ENCODE measurements around the gene SYCP2.

The SYCP2 gene

DNA sequence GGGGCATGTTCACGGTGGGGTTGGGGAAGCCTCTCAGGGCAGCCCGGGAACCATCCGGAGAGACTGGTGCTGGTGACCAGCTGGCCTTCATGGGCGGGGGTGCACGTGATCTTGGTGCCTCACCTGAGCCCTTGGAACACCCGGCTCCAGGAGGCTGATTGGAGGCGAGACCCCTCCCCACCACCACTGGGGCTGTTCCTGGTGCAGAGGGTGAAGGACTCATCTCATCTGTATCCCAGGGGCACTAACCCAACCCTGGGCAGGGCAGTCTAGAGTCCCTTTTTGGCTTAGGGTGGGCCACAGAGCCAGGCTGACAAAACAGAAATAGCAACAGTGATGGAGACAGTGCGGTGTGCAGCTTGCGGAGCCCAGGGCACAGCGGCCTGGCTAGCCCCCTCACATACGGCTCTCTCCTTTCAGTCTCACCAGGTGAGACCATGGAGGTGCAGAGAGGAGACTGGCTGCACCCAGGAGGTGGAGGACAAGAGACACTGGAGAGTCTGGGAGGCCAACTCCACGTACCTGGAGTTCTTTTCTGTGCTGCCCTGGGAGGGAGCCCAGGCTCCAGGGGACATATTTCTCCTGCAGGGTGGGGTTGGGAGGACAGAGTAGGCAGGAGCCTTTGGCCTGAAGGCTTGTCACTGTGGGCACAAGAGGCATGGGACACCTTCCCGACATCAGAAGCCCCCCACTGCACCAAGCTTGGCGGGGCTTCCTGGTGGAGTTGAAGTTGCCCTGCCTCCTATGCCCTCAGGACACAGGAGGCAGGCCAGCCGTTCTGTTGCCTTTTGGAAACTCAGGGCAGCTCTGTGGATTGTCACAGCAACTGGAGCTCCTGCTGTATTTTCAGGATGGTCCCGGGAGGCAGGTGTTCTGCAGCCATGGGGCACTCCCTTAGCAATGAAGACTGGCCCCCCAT is 106.0 kb downstream of the SYCP2 start:
- no peak overlapping the region for H3K4me3 ChIP-seq (ENCODE audit: low read depth, low read length)
- no peak for DNase-seq (ENCODE audit: low read depth)

DNA sequence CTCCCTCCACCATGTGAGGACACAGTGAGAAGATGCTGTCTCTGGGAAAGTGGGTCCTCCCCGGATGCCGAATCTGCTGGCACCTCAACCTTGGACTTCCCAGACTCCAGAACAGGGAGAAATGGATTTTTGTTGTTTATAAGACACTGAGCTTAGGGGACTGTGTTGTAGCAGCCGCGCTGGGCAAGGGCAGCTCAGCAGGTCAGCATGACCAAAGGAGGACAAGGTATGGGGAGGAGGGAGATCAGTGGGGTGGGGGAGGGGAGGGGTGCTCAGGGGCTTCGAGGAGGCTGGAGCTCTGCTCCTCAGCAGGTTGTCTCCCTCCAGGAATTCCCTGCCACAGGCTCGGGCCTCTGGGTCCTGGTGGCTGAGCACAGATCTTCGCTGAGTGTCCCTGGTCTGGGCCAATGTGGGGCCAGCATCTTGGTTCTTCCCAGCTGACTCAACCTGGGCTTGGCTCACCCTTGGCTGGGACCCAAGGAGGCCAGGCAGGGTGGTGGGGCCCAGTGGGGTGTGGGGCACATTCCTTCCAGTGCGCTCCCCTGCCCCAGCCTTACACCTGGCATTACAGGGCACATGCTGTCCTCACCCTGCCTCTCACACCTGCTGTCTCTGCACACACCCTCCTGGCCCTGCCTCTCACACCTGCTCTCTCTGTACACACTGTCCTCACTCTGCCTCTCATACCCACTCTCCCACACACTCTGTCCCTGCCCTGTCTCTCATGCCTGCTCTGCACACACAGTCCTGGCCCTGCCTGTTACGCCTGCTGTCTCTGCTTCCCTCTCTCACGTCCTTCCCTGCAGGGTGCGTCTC is 107.3 kb downstream of the SYCP2 start:
- no peak overlapping the region for H3K4me3 ChIP-seq (ENCODE audit: low read depth, low read length)
- DNase-seq (ENCODE audit: low read depth), result peak; percentile 25

- H3K4me3 ChIP-seq (ENCODE audit: low read depth, low read length), result no peak overlapping the region
- no peak for DNase-seq (ENCODE audit: low read depth)
Observed at GRCh38 chr20:59825563-59825920, 107.9 kb downstream of the SYCP2 start.

DNA sequence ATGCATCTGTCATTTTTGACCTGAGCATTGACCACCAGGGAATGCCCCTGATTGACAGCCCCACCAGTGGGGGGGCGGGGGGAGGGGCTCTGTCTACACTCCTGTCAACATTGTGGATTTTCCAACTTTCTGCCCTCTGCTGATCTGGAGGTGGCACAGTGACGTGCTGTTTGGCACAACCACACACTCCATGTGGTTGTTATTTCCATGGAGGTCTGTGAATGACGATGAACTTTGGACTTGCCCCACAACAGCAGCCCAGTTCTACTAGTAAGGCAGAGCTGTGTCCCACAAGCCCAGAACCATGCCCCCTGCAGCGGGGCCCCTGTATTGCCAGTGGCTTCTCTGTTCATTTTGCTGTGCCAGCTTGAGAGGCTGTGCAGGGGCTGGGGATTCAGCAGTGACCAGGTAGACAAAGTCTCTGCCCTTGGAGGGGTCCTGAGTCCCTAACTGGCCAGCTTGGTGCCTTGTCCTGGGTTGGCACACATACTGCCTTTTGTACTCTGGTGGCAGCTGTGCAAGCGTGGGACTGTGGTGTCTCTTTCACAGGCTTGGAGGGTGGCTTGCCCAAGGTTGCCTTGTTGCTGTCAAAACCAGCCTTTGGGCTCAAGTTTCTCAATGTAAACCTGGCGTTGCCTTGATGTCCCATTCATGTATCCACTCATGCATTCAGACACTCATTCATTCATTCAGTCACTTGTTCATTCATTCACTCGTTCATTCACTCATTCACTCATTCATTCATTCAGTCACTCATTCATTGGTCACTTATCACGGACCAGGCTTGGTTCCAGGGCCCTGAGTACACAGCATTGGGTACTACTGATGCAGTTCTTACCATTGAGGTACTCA is 108.5 kb downstream of the SYCP2 start:
- no peak overlapping the region for H3K4me3 ChIP-seq (ENCODE audit: low read depth, low read length)
- DNase-seq (ENCODE audit: low read depth), result no peak

DNA sequence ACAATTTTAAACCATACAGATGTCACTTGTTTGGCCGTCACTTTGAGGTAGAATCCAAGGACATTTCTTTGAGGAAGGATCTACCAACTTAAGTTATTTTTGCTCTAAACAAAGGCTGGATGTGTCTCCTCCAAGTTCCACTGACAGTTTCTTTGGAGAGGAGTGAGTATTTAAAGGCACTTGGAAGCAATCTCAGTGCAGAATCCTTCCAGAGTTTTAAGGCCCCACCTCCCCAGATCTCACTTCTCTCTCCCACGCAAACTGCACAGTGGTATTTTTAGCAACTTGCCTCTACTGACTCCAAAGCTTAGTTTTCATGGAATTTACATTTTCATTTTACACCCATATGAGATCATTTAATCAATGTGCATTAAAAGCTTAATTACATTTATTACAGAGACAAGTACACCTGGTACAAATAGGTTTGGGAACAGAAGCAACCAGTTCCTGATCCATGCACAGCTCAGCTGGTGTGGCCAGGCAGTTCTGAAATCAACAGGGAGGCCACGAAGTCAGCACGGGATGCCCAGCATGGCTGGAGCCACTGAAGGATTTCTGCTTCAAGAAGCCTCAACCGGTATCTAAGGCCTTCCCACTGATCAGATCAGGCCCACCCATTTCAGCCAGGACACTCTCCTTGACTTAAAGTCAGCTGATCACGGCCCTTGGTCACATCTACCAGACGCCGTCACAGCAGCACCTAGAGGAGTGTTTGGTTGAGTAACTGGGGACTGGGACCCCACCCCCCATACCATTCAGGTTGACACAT is 109.8 kb downstream of the SYCP2 start:
- no peak for DNase-seq (ENCODE audit: low read depth)
- H3K4me3 ChIP-seq (ENCODE audit: low read depth, low read length), result no peak overlapping the region

DNA sequence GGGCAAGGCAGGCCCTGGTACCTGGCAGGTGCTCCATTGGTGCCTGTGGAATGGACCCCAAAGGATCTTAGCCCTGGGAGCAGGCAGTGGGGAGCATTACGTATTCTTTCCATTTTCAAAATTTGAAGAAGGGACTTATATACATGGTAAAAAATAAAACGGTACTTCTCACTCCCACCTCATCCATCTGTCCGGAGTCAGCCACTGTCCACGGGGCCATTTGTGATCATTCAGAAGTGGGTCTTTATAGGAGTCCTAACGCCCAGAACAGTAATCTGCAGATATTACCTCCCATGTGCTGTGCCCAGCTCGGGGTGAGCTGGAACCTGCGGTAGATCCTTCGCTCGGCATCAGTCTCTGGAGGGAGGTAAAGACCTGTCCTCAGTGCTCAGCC is 110.4 kb downstream of the SYCP2 start:
- DNase-seq (ENCODE audit: low read depth), result no peak
- no peak overlapping the region for H3K4me3 ChIP-seq (ENCODE audit: low read depth, low read length)

- DNase-seq (ENCODE audit: low read depth), result no peak
- no peak overlapping the region for H3K4me3 ChIP-seq (ENCODE audit: low read depth, low read length)
Observed at GRCh38 chr20:59822291-59823029, 111.0 kb downstream of the SYCP2 start.

- DNase-seq (ENCODE audit: low read depth), result no peak
- H3K4me3 ChIP-seq (ENCODE audit: low read depth, low read length), result no peak overlapping the region
Observed at GRCh38 chr20:59821788-59822187, 111.6 kb downstream of the SYCP2 start.

DNA sequence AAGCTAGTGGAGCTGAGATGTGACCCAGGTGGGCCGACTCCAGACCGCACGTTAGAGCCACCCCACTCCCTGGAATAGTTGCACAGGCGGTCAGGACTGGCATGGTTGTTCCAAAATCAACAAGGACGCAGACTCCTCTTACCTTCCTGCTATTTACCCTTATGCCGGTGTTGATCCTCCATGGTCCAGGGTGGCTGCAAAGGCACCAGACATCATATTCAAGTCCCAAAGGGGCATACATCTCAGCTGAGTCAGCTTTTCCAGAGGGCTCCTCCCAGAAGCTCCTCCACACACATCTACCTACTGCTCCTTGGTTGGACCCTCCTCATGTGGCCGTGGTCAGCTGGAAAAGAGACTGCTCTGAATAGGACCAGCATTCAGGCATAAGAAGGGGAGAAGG is 112.2 kb downstream of the SYCP2 start:
- no peak overlapping the region for H3K4me3 ChIP-seq (ENCODE audit: low read depth, low read length)
- DNase-seq (ENCODE audit: low read depth), result no peak

DNA sequence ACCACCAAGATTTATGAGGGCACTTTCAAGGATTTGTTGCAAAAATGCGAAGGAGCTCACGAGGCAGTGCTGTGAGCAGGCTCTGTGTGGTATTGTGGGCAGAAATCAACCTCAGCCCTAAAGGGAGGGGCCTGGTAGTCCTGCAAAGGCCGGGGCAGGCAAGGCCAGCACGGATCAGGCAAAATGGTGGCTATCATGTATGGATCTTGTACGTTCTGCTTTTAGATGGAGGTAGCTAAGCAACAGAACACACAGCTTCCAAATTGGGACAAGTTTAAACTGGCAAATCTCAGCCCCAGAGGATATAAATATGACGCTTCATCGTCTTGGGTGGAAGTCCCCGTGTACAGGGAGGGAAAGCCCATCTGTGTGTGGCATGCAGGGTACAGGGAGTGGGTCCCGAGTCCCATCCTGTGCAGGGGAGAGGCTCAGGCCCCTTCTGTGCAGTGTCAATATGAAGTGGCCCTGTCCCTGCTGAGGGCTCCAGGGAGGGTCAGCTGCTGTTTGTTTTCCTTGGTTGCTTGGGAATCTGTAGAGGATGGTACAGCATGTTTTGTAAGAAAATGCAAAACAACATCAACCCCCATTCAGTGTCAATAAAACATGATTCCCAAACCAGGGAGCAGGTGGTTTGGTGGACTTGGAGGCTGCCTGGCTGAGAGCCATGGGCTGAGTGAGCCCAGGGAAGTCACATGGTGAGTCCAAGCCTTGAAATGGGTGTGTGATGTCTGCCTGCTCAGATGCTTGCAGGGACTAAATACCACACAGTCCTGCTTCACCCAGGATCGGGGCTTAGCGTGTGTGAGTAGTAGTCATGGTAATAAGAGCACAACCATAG is 113.0 kb downstream of the SYCP2 start:
- DNase-seq (ENCODE audit: low read depth), result peak; percentile 14
- H3K4me3 ChIP-seq (ENCODE audit: low read depth, low read length), result no peak overlapping the region

- H3K4me3 ChIP-seq (ENCODE audit: low read depth, low read length), result no peak overlapping the region
- no peak for DNase-seq (ENCODE audit: low read depth)
Observed at GRCh38 chr20:59819496-59820203, 113.8 kb downstream of the SYCP2 start.

DNA sequence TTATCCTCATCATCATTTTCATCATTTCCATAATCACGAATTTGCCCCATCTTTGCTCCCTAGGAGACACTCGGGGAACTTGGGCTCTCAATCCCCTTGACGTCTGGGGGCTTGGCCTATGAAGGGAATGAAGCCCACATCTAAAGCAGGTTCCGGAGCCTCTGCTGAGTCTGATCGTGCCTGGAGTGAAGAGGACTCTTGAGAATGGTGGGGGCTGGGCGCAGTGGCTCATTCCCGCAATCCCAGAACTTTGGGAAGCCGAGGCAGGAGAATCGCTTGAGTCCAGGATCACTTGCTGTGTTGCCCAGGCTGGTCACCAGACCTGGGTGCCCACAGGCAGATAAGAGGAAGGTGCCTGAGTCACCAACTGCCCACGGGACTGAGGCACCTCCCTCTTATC is 114.5 kb downstream of the SYCP2 start:
- H3K4me3 ChIP-seq (ENCODE audit: low read depth, low read length), result no peak overlapping the region
- no peak for DNase-seq (ENCODE audit: low read depth)

GRCh38 chr20:59817846-59818615 is 115.4 kb downstream of the SYCP2 start:
- H3K4me3 ChIP-seq (ENCODE audit: low read depth, low read length), result no peak overlapping the region
- DNase-seq (ENCODE audit: low read depth), result no peak

DNA sequence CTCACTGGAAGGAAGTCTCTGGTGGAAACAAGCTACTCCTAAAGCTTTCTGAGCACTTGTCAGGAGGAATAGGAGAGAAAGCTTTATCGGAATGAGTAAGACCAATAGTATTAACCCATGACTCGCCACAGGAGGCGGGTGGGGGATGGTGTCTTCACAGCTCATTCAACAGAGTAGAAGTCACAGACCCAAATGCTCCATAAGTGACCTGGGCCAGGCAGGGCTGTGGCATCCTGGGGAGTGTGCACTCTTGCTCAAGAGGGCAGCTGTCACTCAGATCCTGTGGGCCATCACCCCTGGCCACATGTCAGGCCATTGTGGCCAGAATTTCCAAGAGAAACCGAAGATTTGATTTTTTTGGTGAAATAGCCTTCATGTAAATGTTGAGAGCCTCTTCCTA is 116.0 kb downstream of the SYCP2 start:
- no peak overlapping the region for H3K4me3 ChIP-seq (ENCODE audit: low read depth, low read length)
- DNase-seq (ENCODE audit: low read depth), result no peak

GRCh38 chr20:59816146-59816738 is 117.2 kb downstream of the SYCP2 start:
- DNase-seq (ENCODE audit: low read depth), result no peak
- no peak overlapping the region for H3K4me3 ChIP-seq (ENCODE audit: low read depth, low read length)

DNA sequence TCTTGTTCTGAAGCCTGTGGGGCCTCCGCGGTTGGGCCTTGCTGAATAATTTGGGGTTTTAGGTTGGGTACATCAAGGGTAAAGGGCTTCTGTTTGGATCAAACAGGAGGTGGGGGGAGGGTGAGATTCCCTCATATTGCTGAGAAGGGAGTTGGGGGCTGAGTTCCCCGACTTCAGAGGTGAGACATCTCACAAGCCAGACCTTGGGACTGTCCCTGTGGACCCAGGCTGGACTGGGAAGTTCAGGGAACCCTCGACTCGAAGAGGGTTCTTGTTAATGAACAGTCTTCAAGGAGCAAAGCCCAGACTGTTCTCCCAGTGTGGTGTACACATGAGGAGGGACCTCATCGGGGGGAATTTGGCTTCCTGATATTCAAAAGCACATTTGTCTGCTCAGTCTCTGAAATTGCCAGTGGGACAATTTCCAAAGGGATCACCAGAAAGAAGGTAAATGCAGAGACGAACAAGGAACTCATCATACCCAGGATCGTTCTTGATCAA is 118.5 kb downstream of the SYCP2 start:
- H3K4me3 ChIP-seq (ENCODE audit: low read depth, low read length), result no peak overlapping the region

More for the DNA sequence above, 118.5 kb downstream of the SYCP2 start:
- DNase-seq (ENCODE audit: low read depth), result no peak
